IMR-90 (cell line): ENCODE data around the gene SH3GL2.

Experiments
- MAZ ChIP-seq: IDR thresholded peaks from 2 replicates; pipeline ENCODE4 v1.6.1; 2012; ENCODE audit warnings: low read depth, mild to moderate bottlenecking, low read length, improper control_type of control experiment, moderate library complexity, borderline replicate concordance
- POLR2A ChIP-seq: IDR thresholded peaks from 2 replicates; pipeline ENCODE4 v1.6.1; 2012; ENCODE audit warnings: mild to moderate bottlenecking, low read depth, low read length
- RAD21 ChIP-seq: IDR thresholded peaks from 2 replicates; pipeline ENCODE4 v1.6.1; 2012; ENCODE audit warnings: low read length, improper control_type of control experiment
- RCOR1 ChIP-seq: IDR thresholded peaks from 2 replicates; pipeline ENCODE4 v1.6.1; 2012; ENCODE audit warnings: mild to moderate bottlenecking, low read length, improper control_type of control experiment; ENCODE audit not compliant: insufficient replicate concordance
- TF ChIP-seq, protein P1 (sequence below): conservative IDR thresholded peaks from 2 replicates; pipeline ENCODE4 v1.5.1; 2012; ENCODE audit warnings: mild to moderate bottlenecking, low read depth, low read length, improper control_type of control experiment

DNA sequence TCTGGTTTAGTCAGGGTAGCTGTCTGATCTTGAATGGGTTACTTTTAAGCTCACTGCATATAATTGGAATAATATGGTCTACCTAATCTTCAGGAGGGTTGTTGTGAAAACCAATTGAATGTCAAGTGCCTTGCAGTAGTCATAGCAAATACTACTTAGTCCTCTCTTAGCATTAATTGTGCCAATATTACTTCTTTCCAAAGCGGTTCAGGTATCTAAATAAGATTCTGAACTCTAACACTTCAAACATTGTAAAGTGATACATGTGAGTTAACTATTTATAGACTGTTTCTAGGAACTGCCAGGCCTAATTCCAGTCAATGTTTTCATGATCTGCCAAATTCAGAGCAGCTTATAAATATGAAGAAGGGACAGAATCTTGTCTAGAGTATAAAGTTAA lies 140.2 kb downstream of the SH3GL2 start:
- TF ChIP-seq MAZ (no peak), RAD21 (no peak), POLR2A (no peak), RCOR1 (no peak)
- TF ChIP-seq, protein P1, sequence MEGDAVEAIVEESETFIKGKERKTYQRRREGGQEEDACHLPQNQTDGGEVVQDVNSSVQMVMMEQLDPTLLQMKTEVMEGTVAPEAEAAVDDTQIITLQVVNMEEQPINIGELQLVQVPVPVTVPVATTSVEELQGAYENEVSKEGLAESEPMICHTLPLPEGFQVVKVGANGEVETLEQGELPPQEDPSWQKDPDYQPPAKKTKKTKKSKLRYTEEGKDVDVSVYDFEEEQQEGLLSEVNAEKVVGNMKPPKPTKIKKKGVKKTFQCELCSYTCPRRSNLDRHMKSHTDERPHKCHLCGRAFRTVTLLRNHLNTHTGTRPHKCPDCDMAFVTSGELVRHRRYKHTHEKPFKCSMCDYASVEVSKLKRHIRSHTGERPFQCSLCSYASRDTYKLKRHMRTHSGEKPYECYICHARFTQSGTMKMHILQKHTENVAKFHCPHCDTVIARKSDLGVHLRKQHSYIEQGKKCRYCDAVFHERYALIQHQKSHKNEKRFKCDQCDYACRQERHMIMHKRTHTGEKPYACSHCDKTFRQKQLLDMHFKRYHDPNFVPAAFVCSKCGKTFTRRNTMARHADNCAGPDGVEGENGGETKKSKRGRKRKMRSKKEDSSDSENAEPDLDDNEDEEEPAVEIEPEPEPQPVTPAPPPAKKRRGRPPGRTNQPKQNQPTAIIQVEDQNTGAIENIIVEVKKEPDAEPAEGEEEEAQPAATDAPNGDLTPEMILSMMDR: no peak
